LNCaP clone FGC (cell line): ENCODE results near the gene MALSU1.

Experiments used
- DNase-seq: peaks from one replicate; pipeline ENCODE4 v3.0.0-alpha.2; 2011; ENCODE audit warnings: low read depth
- H3K4me3 ChIP-seq: 2 replicates; pipeline ENCODE4 v1.5.1; 2011; ENCODE audit warnings: mild to moderate bottlenecking, low read depth, low read length, control low read depth
- TF ChIP-seq, protein P1 (sequence below): IDR thresholded peaks from 2 replicates; pipeline ENCODE4 v1.5.1; 2012; ENCODE audit warnings: mild to moderate bottlenecking; ENCODE audit not compliant: control insufficient read depth, insufficient read depth; ENCODE audit errors: extremely low read depth

Gene MALSU1

GRCh38 chr7:23341846-23342598, 42.9 kb downstream of the MALSU1 start:
- no peak overlapping the region for H3K4me3 ChIP-seq
- TF ChIP-seq, protein P1, sequence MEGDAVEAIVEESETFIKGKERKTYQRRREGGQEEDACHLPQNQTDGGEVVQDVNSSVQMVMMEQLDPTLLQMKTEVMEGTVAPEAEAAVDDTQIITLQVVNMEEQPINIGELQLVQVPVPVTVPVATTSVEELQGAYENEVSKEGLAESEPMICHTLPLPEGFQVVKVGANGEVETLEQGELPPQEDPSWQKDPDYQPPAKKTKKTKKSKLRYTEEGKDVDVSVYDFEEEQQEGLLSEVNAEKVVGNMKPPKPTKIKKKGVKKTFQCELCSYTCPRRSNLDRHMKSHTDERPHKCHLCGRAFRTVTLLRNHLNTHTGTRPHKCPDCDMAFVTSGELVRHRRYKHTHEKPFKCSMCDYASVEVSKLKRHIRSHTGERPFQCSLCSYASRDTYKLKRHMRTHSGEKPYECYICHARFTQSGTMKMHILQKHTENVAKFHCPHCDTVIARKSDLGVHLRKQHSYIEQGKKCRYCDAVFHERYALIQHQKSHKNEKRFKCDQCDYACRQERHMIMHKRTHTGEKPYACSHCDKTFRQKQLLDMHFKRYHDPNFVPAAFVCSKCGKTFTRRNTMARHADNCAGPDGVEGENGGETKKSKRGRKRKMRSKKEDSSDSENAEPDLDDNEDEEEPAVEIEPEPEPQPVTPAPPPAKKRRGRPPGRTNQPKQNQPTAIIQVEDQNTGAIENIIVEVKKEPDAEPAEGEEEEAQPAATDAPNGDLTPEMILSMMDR = no peak

DNA sequence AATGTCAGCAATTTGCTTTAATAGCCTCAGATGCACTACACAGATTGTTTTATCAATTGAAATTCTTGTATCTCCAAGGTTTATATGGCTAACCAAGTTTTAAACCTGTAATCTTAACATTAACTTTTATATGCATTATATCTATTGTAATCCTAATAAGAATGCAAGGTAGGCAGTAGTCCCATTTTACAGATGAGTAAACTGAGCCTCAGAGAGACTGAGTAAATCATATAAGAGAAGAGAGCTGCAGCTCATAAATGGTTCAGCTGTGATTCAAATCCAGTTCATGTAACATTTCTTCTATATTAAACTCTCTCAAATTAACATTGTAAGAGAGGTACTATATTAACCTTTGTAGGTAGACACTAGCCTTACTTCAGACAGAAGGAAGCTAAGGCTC, 44.0 kb downstream of the MALSU1 start:
- TF ChIP-seq, protein P1 = no peak
- H3K4me3 ChIP-seq = no peak overlapping the region
- DNase-seq = no peak

More at GRCh38 chr7:23341846-23342598, 42.9 kb downstream of the MALSU1 start:
- DNase-seq = no peak

- H3K4me3 ChIP-seq = no peak overlapping the region
- DNase-seq = no peak
- TF ChIP-seq, protein P1 = no peak
These were observed 44.8 kb downstream of the MALSU1 start for GRCh38 chr7:23343806-23344475.

GRCh38 chr7:23345601-23346000, 46.5 kb downstream of the MALSU1 start:
- no peak for DNase-seq
- H3K4me3 ChIP-seq = no peak overlapping the region
- TF ChIP-seq, protein P1 = no peak

DNA sequence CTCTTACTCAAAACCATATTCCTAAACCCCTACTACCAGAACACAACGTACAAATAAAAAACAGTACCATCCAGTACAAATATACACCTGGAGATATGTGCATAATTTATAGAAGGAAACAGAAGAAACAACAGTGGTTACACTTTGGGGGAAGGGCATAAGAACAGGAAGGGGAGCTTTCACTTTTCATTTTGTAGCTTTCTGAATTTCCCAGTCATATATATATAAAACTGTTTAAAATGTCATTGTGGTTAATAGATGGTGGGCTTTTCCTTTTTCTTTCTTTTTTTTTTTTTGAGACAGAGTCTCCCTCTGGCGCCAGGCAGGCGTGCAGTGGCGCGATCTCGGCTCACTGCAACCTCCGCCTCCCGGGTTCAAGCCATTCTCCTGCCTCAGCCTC, 47.2 kb downstream of the MALSU1 start:
- TF ChIP-seq, protein P1 = no peak
- no peak for DNase-seq
- H3K4me3 ChIP-seq = no peak overlapping the region

DNA sequence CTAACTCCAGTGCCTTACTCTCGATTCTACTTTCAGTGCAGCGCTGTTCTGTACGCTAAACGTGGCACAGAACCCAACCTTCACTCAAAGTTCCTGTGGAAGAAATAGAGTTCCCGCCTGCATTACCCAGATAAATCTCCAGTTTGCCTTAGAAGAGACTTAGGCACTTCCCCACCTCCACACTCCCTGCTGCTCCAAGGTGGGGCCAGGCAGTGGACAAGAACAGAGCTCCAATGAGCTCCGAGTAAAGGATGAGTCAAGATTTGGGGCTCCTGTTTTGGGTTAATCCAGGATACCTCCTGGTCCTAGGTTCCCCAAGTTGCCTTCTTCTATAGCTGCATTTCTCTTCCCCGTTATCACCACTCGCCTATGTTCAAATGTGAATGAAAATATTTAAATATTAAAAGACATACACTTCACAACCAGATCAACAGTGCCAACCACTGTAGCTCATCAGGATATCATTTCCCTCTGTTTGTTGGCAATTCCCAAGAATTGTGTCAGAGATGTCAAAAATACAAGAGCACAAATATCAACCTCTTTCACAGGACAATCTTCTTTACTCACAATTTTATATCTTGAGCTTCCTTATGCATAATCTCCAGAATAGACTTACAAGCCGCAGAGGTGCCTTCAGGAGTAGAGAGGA, 48.0 kb downstream of the MALSU1 start:
- no peak for DNase-seq
- no peak overlapping the region for H3K4me3 ChIP-seq
- TF ChIP-seq, protein P1 = no peak
